Upper lobe of right lung (tissue), 1 donor: ENCODE measurements around the gene USP10. TPM values are rescaled to one million over a fixed set of nuclear protein-coding genes. Genes with fewer than 3 reads are reported as not detected.

Source experiments
- ATAC-seq: fragments of 200-7000 bp; cut with Tn5 transposase; one replicate; pipeline ENCODE4 v1.9.1; 2020; ENCODE audit warnings: mild to moderate bottlenecking, moderate library complexity
- DNase-seq: peaks from one replicate; pipeline ENCODE4 v3.0.0-alpha.2; 2020
- H3K27ac ChIP-seq: fragments of 200-600 bp; one replicate; pipeline ENCODE4 v1.8.0; 2022
- H3K27me3 ChIP-seq: fragments of 200-600 bp; one replicate; pipeline ENCODE4 v1.8.0; 2022; ENCODE audit warnings: mild to moderate bottlenecking
- H3K36me3 ChIP-seq: fragments of 200-600 bp; one replicate; pipeline ENCODE4 v1.8.0; 2022
- H3K4me1 ChIP-seq: fragments of 200-600 bp; one replicate; pipeline ENCODE4 v1.8.0; 2022
- H3K4me3 ChIP-seq: fragments of 200-600 bp; one replicate; pipeline ENCODE4 v1.8.0; 2022; ENCODE audit warnings: mild to moderate bottlenecking
- H3K9me3 ChIP-seq: fragments of 200-600 bp; one replicate; pipeline ENCODE4 v1.8.0; 2022
- intact Hi-C: fragments of 100-400 bp; cut with DNase I; formaldehyde crosslinking; loops from one replicate; pipeline ENCODE4 v1.11.0; 2022
- total RNA-seq: library from RNA; stranded (reverse); fragmentation: NEBNext Ultra II Directional; extraction: Animal tissue kit (Norgen Biotek cat#: 25700); gene quantifications from one replicate; pipeline ENCODE4 v1.2.1, GENCODE V29; 2021
- TF ChIP-seq, protein P1 (sequence below): fragments of 200-600 bp; IDR thresholded peaks from one replicate; pipeline ENCODE4 v1.8.0; 2022; ENCODE audit warnings: antibody characterized with exemption
- donor health status: DM: no; HTN: yes; CAD: no; lungs with severe emphysema.

Gene USP10
- total RNA-seq, 1 donor from 2014 or later, result 59.6 TPM

DNA sequence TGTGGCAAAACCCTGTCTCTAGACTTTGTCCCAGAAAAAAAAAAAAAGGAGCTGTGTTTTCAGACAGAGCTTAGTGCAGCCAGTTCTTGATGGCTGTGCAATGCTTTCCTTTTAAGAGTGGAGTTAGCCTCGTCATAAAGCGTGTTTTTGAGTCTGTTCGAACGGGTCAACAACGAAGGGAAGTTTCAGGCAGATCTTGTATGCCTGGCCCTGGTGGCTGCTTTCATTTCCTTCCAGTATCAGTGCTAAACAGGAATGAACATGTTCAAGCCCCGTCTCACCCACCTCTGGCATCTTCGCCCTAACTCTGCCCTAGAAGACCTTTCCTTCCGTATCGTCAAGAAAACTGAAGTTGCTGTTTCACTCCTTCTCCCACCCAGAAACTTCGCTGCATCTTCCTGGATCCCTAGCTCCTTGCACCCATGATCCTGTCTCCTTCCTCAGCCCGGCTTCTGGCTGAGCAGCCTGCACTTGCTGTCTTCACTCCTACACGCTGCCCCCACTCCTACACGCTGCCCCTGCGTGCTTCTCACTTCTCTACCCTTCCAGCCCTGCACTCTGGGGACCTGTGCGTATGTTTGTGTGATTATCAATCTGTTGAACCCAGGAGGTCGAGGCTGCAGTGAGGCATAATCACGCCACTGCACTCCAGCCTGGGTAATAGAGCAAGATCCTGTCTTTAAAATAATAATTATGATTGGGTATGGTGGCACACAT lies 55.3 kb downstream of the USP10 start:
- intact Hi-C loops, result loop anchor here (5.0 kb wide), 1 partner anchor 197 kb away; no protein-coding TSS in a partner anchor
- ATAC-seq (no peak), DNase-seq (no peak)
- Histone ChIP-seq H3K36me3 (peaks cover 8% of the 10 kb centered on the region), H3K27me3 (no peaks in the 10 kb centered on the region), H3K4me3 (no peak overlapping the region), H3K27ac (no peak overlapping the region), H3K4me1 (peaks cover 37% of the 10 kb centered on the region), H3K9me3 (no peaks in the 10 kb centered on the region)
- TF ChIP-seq, protein P1, sequence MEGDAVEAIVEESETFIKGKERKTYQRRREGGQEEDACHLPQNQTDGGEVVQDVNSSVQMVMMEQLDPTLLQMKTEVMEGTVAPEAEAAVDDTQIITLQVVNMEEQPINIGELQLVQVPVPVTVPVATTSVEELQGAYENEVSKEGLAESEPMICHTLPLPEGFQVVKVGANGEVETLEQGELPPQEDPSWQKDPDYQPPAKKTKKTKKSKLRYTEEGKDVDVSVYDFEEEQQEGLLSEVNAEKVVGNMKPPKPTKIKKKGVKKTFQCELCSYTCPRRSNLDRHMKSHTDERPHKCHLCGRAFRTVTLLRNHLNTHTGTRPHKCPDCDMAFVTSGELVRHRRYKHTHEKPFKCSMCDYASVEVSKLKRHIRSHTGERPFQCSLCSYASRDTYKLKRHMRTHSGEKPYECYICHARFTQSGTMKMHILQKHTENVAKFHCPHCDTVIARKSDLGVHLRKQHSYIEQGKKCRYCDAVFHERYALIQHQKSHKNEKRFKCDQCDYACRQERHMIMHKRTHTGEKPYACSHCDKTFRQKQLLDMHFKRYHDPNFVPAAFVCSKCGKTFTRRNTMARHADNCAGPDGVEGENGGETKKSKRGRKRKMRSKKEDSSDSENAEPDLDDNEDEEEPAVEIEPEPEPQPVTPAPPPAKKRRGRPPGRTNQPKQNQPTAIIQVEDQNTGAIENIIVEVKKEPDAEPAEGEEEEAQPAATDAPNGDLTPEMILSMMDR, result no peak

DNA sequence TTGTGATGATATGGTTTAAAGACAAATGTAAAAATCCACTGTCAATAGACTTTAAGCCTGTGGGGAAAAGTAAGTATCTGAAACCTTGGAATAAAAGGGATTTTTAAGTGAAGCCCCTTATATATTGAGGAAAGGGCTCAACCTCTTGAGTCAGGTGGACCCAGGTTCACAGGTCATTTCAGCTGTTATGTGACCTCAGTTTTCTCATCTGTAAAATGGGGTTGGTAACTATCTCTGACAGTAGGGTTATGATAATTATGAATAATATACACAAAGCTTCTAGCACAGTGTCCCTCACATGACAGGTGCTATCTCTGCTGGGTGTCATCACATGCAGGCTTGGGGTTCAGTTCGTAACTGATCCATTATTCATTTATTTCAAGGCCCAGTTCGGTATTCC lies 57.0 kb downstream of the USP10 start:
- no peak for DNase-seq
- Histone ChIP-seq H3K4me1 (peaks cover 23% of the 10 kb centered on the region), H3K36me3 (peaks cover 21% of the 10 kb centered on the region), H3K27me3 (no peaks in the 10 kb centered on the region), H3K27ac (no peak overlapping the region), H3K9me3 (no peaks in the 10 kb centered on the region), H3K4me3 (no peak overlapping the region)
- TF ChIP-seq, protein P1, result no peak
- intact Hi-C loops, result loop anchor here (5.0 kb wide), 1 partner anchor 195 kb away; no protein-coding TSS in a partner anchor
- ATAC-seq, result no peak

DNA sequence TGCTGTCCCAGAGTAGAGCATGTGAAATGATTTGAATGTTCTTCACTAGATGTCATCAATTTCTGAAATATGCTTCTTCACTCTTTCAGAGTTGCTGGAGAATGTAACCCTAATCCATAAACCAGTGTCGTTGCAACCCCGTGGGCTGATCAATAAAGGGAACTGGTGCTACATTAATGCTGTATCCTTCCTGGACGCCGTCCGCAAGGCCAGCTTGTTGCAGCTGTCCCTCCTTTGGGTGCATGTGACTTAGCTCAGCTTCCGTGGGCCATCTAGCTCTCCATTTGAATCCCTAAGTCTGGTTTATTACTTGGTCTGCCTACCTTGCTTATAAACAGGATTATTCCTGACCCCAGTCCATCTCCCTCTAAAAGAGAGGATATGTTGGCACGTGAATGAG lies 58.8 kb downstream of the USP10 start:
- Histone ChIP-seq H3K4me3 (no peak overlapping the region), H3K27me3 (no peaks in the 10 kb centered on the region), H3K36me3 (peaks cover 33% of the 10 kb centered on the region), H3K27ac (no peak overlapping the region), H3K9me3 (no peaks in the 10 kb centered on the region), H3K4me1 (peaks cover 19% of the 10 kb centered on the region)
- DNase-seq (no peak), ATAC-seq (no peak)
- intact Hi-C loops, result loop anchor here (5.0 kb wide), 1 partner anchor 194 kb away; no protein-coding TSS in a partner anchor
- TF ChIP-seq, protein P1, result no peak

DNA sequence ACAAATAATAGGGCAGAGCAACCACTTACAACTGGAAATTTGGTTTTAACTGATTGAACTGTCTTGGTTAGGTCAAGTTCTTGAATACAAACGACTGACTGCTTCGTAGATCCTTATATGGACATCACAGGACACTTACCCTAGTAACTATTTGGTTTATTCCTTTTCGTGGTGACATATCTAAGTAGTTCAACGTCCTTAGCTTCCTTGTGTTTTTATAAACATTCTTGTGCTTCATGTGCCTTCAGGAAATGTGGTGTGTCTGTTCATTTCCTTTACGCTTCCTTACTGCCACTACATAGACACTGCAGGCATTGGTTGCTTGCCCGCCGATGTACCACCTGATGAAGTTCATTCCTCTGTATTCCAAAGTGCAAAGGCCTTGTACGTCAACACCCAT lies 59.3 kb downstream of the USP10 start:
- peaks cover 38% of the 10 kb centered on the region for H3K36me3 ChIP-seq
- H3K4me3 ChIP-seq, result no peak overlapping the region
- intact Hi-C loops, result loop anchor here (5.0 kb wide), 1 partner anchor 193 kb away; no protein-coding TSS in a partner anchor
- no peaks in the 10 kb centered on the region for H3K9me3 ChIP-seq
- DNase-seq (no peak), ATAC-seq (no peak)
- peaks cover 19% of the 10 kb centered on the region for H3K4me1 ChIP-seq
- no peaks in the 10 kb centered on the region for H3K27me3 ChIP-seq
- TF ChIP-seq, protein P1, result no peak
- no peak overlapping the region for H3K27ac ChIP-seq

DNA sequence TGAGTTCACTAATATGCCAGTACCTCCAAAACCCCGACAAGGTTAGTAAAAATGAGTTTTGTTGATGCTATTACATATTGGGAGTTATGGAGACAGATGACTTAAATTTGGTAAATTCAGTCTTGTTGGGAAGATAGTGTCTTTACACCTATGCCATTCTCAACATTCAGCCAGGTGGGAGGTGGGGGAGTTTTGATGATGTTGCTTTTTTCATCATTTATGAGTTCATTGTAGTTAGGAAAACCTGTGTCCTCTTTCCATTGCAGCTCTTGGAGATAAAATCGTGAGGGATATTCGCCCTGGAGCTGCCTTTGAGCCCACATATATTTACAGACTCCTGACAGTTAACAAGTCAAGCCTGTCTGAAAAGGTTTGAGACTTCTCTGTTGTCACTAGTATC lies 60.1 kb downstream of the USP10 start:
- Histone ChIP-seq H3K36me3 (peaks cover 44% of the 10 kb centered on the region), H3K4me3 (no peak overlapping the region), H3K9me3 (no peaks in the 10 kb centered on the region), H3K4me1 (peaks cover 14% of the 10 kb centered on the region), H3K27ac (no peak overlapping the region), H3K27me3 (no peaks in the 10 kb centered on the region)
- intact Hi-C loops, result loop anchor here (5.0 kb wide), 1 partner anchor 192 kb away; no protein-coding TSS in a partner anchor
- no peak for DNase-seq
- no peak for ATAC-seq
- TF ChIP-seq, protein P1, result no peak
